NOMO-1 treated with DMSO at 0.1 percent for 48 hours (cell line): ENCODE measurements around the gene EDDM13.
"Not testable (repeated sequence)": the region's sequence is repeated elsewhere in the genome, so short reads cannot be mapped to it uniquely, and the experiment has no call there.

Source experiments
- DNase-seq: peaks from one replicate; lab custom pipeline; 2025; ENCODE audit not compliant: unreplicated experiment; lab: John Stamatoyannopoulos, UW

EDDM13 gene

DNA sequence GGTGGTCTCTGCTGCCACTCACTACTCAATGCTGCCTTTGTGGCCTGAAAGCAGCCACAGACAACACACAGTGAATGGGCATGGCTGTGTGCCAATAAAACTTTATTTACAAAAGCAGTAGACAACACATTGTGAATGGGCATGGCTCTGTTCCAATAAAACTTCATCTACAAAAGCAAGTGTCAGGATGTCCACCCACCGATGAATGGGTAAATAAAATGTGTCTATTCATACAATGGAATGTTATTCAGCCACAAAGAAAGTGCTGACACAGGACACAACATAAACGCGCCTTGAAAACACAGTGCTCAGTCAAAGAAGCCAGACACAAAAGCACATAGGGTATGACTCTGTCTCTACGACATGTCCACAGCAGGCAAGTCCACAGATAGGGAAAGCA is 22.0 kb downstream of the EDDM13 start:
- no peak for DNase-seq

DNA sequence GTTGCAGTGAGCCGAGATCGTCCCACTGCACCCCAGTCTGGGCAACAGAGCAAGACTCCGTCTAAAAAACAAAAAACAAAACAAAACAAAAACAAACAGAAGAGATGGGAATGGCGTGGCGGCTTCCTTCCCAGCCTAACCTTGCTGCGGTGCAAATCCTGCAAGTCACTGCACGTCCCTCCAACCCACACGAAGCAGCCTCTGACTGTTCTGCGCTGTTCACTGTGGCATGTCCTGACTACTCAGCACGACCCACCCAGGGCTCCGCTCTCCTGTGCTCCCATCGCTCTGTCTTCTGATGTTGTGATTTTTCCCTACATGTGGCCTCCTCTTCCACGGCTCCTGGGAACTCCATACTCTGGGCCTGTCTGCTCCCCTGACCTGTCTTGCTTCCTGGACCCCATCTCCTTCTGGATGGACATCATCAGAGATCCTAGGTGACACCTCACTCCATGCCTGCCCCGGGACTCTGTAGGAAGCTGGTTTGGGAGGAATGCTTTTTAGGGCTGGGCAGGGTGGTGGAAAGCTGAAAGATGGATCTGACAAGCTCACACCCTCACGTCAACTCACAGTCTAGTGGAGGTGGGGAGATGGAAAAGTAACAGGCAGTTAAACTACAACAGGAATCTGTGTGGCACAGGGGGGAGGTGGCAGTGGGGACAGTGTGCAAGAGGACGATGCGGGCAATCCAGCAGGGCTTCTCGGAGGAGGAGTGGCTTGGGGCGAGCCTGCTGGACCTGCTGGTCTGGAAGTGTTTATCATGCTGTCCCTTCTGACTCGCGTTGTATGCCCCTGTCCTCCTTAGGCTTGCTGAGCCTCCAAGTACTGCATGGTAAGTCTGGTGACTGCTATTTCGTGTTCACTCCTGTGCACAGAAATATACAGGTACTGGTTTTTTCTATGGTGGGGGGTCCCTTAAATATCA is 23.2 kb downstream of the EDDM13 start:
- DNase-seq = no peak

DNA sequence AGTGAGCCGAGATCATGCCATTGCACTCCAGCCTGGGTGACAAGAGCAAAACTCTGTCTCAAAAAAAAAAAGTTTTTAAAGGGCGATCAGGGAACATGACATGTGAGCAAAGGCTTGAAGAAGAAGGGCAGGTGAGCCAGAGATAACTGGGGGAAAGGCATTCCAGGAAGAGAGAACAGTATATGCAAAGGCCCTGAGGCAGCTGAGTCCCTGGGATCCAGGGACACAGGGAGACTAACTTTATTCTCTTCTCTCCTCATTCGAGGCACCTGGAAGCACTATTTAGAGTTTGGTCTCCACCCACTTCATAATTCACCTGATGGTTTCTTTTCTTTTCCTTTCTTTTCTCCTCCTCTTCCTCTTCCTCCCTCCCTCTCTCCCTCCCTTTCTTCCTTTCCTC is 24.5 kb downstream of the EDDM13 start:
- DNase-seq = no peak

DNA sequence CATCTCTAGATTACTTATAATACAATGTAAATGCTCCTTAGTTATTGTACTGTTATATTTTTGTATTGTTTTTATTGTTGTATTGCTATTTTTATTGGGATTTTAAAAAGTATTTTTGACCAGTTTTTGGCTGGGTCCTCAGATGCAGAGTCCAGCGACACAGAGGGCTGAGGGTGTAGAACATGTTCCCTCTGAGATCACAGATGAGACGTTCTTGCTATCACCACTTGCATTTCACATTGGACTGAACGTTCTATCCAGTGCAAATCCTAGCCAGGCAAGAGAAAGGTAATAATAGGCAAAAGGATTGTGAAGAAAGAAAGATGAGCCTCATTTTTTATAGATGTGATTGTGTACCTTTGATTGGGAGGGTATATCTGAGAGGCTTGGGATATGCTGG is 27.1 kb downstream of the EDDM13 start:
- no peak for DNase-seq

DNA sequence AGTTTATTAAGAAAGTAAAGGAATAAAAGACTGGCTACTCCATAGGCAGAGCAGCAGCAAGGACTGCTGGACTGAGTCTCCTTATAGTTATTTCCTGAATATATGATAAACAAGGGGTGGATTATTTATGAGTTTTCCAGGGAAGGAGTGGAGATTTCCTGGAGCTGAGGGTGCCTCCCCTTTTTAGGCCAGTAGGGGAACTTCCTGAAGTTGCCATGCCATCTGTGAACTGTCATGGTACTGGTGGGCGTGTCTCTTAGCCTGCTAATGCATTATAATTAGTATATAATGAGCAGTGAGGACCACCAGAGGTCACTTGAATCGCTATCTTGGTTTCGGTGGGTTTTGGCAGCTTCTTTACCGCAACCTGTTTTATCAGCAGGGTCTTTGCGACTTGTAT is 28.6 kb downstream of the EDDM13 start:
- DNase-seq = no peak

DNA sequence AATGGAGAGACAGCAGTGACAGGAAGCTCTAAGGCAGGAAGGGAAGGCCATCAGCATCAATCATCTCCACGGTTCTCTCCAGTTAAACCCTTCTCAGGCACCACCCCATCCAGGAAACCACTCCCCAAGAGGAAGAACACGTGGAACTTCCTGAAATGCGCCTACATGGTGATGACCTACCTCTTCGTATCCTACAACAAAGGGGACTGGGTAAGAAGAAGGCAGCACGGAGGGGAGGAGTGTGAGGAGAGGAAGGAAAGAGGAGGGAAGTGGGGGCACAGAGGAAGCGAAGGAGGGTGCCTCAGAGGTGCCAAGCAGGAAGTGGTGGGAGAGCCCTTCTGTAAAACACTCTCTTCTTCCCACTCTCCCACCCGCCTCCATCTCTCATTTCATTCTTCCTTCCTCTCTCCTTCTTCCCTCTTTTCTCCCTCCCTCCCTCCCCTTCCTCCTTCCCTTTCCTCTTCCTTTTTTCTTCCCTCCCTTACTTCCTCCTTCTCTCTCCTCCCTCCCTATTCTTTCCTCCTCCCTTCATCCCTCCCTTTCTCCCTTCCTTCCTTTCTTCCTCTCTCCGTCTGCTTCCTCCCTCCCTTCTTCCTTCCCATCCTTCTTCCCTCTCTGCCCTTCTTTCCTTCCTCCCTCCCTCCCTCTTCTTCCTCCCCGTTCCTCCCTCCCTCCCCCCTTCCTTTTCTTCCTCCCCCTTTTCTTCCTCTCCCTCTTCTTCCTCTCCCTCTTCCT is 29.5 kb downstream of the EDDM13 start:
- no peak for DNase-seq

DNA sequence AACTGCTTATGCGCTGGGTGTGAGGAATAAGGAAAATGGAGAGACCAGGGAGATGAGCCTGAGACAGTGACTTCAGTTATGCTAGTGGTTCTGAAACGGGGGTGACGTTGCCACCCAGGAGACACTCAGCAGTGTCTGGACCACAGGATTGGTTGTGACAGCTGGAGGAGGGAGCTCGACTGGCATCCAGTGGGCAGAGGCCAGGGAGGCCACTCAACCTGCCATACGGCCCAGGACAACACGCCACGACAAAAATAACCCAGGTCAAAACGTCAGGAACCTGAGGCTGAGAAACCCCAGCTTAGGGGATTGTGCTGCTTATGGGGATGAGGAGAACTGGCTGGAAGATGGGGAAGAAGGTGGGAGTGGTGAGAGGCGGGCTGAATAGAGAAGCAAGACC is 31.7 kb downstream of the EDDM13 start:
- DNase-seq = no peak

DNA sequence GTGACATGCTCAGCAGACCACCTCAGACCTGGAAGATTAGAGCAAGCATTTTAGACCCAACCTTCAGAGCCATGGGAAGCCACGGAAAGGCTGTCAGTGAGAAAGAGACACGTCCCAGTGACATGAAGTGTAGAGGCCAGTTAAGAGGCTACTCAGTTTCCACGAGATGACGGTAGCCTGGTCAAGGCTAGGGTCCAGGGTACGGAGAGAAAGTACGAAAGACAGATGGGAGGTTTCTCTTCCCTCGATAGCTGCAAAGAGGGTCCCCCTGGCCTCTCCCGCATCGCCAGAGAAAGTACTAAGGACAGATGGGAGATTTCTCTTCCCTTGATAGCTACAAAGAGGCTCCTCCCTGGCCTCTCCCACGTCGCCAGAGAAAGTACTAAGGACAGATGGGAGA is 33.5 kb downstream of the EDDM13 start:
- DNase-seq = no peak

DNA sequence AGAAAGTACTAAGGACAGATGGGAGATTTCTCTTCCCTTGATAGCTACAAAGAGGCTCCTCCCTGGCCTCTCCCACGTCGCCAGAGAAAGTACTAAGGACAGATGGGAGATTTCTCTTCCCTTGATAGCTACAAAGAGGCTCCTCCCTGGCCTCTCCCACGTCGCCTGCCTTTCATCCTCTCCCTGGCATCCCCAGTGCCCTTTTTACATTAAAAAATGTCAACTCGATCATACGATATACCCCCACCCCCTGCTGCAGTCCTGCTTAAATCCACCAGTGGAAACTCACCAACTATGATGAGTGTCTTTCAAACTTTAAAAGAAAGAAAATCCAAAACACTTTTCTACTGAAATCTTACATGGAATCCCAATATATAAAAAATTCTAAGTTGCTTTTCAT is 34.5 kb downstream of the EDDM13 start:
- not testable (repeated sequence) for DNase-seq

DNA sequence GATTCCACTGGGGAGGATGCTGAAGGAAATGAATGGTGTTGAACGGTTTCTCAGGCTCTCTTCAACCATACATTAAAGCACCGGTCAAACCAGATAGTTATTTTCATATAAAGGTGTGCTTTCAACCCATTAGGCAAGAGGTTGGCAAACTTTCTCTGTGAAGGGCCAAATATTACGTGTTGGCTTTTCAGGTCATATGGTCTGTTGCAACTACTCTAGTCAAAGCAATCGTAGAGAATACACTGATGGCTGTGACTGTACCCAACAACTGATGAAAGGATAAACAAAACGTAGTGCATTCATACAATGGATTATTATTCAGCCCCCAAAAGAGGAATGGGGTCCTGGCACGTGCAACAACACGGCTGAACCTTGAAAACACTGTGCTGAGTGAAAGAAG is 36.2 kb downstream of the EDDM13 start:
- DNase-seq = no peak

DNA sequence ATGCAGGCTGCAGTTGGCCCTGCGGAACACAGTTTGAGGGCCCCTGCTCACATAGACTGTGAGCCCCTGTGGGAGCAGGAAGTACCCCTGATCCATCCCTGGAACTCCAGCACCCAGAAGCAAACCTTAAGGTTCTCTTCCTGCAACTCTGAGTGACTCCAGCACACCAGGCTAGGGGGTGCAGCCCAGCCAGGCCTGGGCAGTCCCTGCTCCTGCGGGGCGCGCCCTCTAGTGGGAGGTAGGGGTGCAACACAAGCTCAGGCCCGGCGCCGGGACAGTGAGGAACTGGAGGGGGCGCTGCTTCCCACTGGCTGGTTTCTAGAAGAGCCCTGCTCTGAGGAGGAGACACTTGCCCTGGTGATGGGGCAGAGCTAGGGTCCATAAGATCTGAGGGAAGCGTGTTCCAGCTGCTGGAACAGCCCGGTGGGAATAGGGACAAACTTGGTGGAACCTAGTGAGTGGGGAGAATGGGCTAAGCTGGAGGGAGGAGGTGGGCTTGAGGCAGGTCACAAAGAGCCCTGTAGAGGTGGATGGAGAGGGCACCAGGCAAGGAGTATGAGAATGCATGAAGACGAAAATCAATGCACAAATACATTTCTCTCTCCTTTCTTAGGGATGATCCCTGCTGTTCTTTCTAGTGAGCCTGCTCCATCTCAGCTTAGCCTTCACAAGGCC is 37.1 kb downstream of the EDDM13 start:
- peak; percentile 55 for DNase-seq

DNA sequence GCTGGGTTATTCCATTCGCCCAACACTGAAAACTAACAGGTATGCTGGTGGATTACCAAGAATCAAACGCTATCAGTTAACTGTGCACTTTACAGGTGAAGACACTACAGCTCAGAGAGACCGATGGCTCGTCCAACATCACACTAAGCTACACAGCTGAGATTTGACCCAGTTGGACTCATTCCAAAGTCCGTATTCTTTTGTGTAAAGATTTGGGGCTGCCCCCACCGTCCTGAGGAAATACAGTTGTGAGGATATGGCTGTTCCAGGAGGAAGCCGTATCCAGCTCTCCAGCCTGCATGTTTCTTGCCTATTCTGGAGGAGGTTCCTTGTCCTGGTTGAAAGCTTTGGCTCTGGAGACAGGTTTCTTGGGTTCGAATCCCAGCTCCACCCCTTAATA is 37.9 kb downstream of the EDDM13 start:
- DNase-seq = no peak

DNA sequence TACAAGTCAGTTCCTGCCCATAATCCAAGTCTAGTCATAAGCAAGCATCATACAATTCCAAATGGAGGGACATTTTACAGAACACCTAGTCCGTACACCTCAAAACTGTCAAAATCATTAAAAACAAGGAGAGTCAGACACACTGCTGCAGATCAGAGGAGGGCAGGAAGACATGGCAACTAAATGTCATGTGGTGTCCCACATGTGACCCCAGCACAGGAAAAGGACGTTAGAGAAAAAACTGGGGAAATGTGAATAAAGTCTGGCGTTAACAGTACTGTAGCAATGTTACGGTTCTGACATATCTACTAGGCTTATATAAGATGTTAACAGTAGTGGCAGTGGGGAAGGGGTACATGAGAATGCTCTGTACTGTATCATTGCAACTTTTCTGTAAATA is 39.8 kb downstream of the EDDM13 start:
- DNase-seq = no peak

DNA sequence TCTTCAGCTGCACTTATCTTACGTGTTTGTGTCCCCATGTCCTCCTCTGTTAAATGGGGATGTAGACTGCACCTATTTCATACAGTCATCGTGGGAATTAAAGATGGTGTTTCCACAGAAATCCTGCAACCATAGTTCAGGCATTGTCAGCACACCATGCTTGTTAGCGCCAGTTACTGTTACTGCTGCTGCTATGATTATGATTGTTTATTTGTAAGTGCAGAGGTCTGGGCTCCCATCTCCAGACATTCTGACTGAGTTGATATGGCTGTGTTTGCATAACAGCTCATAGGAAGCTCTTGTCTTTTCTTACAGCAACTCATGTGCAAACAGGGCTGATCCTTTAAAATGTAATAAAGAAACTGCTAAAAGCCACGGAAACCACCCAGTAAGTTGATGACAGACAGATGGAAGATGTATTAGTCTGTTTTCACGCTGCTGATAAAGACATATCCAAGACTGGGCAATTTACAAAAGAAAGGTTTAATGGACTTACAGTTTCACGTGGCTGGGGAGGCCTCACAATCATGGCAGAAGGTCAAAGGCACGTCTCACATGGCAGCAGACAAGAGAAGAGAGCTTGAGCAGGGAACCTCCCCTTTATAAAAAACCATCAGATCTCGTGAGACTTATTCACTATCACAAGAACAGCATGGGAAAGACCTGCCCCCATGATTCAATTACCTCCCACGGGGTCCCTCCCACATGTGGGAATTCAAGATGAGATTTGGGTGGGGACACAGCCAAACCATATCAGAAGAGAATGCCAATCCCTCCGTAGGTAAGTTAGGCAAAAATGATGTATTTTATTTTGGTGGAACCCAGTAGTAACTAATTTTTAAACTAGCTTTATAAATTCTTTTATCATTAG is 40.5 kb downstream of the EDDM13 start:
- no peak for DNase-seq

DNA sequence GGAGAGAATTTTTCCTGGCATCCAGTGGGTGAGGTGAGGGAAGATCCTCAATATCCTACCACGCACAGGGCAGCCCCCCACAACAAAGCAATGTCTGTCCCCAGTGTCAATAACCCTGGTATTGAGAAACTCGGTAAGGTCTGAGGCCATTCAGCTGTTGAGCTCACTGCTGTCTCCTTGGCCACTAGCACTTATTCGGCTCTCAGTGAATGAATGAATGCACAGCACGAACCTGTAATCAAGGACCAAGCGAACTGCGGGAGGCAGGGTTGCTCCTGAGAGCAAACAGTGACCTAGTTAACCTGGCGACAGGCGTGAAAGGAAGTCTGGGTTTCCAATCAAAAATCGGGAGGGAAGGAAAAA is 41.5 kb downstream of the EDDM13 start:
- DNase-seq = peak; percentile 59

DNA sequence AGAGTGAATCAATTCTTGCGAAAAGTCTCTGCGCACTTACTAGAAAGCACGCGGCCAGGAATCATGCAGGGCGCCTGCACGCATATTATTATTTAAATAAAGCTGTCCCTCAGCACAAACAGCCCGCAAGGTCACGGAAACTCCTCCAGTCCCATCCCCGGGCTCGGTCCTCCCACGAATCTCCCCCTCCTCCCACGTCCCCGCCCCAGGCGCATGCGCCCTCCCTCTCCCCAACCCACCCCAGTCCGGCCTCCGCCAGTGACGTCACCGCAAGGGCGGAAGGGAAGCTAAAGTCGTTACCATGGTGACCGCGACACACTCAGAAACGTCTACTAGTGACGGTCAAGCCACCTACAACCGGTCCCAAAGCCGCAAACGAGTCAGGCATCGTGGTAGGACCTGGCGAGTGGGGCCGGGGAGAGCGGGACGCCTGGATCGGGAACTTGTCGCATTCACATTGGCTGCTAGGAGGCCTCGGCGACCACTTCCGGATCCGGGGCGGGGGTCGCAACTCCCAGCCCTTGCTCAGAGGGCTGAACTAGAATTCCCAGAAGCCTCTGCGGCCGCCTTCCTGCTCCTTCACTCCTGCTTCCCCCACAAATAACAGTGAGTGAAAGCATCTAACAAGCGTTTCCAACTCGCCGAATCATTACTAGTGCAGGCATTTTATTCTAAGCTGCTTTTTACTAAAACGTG is 42.0 kb downstream of the EDDM13 start, which contains the start of gene ZSCAN5A:
ZSCAN5A (minus strand) TSS at position 459 of the 696 bp plus-strand sequence. CDS start 89,793 bp downstream, outside the sequence.
- peak; percentile 97 for DNase-seq

DNA sequence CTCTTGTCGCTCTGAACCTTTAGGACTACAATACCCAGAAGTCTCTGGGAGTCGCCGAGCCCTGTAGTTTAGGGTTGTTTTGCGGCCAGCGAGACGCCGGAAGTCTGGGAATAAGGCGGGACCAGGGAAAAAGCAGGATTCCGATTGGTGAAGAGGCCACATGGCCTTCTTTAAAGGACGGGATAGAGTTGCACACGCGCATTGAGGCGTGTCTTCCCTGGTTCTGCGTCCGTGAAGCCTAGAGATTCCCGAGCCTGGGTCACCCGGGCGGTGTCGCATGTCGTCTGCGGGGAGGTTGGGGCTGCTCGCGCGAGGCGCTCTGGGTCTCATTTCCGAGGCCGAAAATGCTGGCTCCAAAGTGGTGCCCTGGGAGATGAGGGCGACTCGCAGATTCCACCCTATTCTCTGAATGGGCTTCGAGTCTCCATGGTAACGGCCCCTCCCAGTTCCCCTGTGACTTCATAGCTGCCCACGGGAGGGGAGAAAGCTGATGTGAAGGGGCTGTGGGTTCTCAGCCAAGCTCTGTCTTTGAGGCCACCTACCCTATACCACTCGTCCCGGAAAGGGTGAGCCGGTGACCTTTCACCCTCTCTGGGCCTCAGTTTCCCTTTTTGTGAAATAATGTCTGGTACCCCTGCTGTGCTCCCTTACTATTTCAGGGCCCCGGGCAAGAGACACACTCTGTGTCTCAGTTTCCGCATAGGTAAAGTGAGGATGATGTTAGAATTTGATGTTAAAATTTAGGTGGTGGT is 42.7 kb downstream of the EDDM13 start:
- peak; percentile 97 for DNase-seq

DNA sequence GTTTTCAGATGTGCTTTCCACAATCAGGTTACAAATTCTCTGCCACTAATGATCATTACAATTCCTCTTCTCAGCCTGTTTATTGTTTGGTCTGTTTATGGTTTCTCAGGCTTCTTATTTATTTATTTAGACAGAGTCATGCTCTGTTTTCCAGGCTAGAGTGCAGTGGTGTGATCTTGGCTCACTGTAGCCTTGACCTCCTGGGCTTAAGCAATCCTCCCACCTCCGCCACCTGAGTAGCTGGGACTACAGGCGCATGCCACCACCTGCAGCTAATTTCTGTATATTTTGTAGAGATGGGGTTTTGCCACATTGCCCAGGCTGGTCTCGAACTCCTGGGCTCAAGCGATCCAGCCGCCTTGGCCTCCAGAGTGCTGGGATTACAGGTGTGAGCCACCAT is 44.2 kb downstream of the EDDM13 start:
- no peak for DNase-seq

DNA sequence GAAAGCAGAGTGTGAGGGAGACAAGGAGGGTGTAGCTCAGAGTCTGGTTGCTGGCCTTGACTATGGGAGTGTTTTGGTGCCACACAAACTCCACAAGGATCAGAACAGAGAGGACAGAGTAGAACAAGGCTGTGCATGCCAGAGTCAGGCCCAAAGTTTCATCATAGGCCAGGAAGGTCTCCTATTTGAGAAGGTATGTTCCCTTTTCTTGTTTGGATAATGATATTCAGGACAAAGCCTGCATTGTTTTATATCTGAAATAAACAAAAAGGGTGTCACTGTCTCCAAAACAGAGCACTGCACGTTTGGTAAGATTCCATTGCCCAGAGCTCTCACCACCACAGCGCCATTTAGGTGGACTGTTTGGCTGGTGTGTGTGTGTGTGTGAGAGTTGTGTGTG is 45.2 kb downstream of the EDDM13 start:
- no peak for DNase-seq
